Measurements from ENCODE around the gene RPUSD1.

GRCh38 chr16:818592-818991 is 30.4 kb upstream of the RPUSD1 start:
- TF ChIP-seq CTCF (IDR thresholded peaks at IDR 0.05; ENCODE audit: low read length): no peak
- TF ChIP-seq EZH2 (IDR thresholded peaks at IDR 0.05; ENCODE audit: borderline replicate concordance, low read length): no peak

Measured in OCI-LY1 (cell line).